Measurements from ENCODE around the gene DLG3. TPM values are rescaled to one million over a fixed set of nuclear protein-coding genes. Genes with fewer than 3 reads are reported as not detected.

The DLG3 gene
- total and polyA plus RNA-seq, 12 donors, result 5.7 to 13.1 (median 10.4) TPM

GRCh38 chrX:70554948-70555347 is 110.3 kb downstream of the DLG3 start:
- H3K27me3 ChIP-seq, result peaks cover 0 to 6% (median 0%) of the 10 kb centered on the region in 7 donors
- DNase-seq, result no peak
- H3K36me3 ChIP-seq, result no peaks in the 10 kb centered on the region
- H3K9me3 ChIP-seq, result peaks cover 0 to 13% (median 0%) of the 10 kb centered on the region in 11 donors
- 83 to 86% methylated on average over 5 of the region's 5 CpGs for WGBS, 2 donors
- H3K4me3 ChIP-seq, result no peak overlapping the region
- TF ChIP-seq, protein P1, sequence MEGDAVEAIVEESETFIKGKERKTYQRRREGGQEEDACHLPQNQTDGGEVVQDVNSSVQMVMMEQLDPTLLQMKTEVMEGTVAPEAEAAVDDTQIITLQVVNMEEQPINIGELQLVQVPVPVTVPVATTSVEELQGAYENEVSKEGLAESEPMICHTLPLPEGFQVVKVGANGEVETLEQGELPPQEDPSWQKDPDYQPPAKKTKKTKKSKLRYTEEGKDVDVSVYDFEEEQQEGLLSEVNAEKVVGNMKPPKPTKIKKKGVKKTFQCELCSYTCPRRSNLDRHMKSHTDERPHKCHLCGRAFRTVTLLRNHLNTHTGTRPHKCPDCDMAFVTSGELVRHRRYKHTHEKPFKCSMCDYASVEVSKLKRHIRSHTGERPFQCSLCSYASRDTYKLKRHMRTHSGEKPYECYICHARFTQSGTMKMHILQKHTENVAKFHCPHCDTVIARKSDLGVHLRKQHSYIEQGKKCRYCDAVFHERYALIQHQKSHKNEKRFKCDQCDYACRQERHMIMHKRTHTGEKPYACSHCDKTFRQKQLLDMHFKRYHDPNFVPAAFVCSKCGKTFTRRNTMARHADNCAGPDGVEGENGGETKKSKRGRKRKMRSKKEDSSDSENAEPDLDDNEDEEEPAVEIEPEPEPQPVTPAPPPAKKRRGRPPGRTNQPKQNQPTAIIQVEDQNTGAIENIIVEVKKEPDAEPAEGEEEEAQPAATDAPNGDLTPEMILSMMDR (IDR thresholded peaks at IDR 0.05), result no peak
- H3K4me1 ChIP-seq, result no peaks in the 10 kb centered on the region
- H3K27ac ChIP-seq, result no peak overlapping the region
- no peak for ATAC-seq
- intact Hi-C loops (cut with DNase I), result loop anchor here in 9 of 10 donors (5.0 kb wide), 1 partner anchor 103 kb away; no protein-coding TSS in a partner anchor

Other genes with a start within 250 kb of the DLG3 start
- gene AWAT1, start 210.2 kb upstream of the DLG3 start, total RNA-seq, result not detected
- not detected for gene AWAT1, start 210.2 kb upstream of the DLG3 start, polyA plus RNA-seq
- under 1 TPM in 3 of 10 donors, not detected in 7; 0.16 to 0.35 (median 0.19) TPM for gene P2RY4, start 184.6 kb upstream of the DLG3 start, total RNA-seq
- gene P2RY4, start 184.6 kb upstream of the DLG3 start, polyA plus RNA-seq, result under 1 TPM in 1 of 2 donors, not detected in 1; 0.03 TPM
- gene ARR3, start 176.5 kb upstream of the DLG3 start, total RNA-seq, result not detected
- gene ARR3, start 176.5 kb upstream of the DLG3 start, polyA plus RNA-seq, result not detected
- gene RAB41, start 162.7 kb upstream of the DLG3 start, total RNA-seq, result not detected
- gene RAB41, start 162.7 kb upstream of the DLG3 start, polyA plus RNA-seq, result not detected
- 10 to 100 TPM; 35.2 to 45.5 (median 38.0) TPM for gene PDZD11, start 154.9 kb upstream of the DLG3 start, total RNA-seq
- 10 to 100 TPM; 46.0 to 47.6 TPM for gene PDZD11, start 154.9 kb upstream of the DLG3 start, polyA plus RNA-seq
- gene KIF4A, start 154.7 kb upstream of the DLG3 start, total RNA-seq, result 1 to 10 TPM in 1 of 10 donors, under 1 TPM in 6, not detected in 3; 0.09 to 2.8 (median 0.28) TPM
- under 1 TPM in 1 of 2 donors, not detected in 1; 0.07 TPM for gene KIF4A, start 154.7 kb upstream of the DLG3 start, polyA plus RNA-seq
- gene GDPD2, start 21.5 kb upstream of the DLG3 start, total RNA-seq, result not detected
- not detected for gene GDPD2, start 21.5 kb upstream of the DLG3 start, polyA plus RNA-seq

Data from heart right ventricle (tissue), 16 donors.